Panc1 (cell line): Measurements from ENCODE around the gene SYT9. TPM values are rescaled to one million over a fixed set of nuclear protein-coding genes. Genes with fewer than 3 reads are reported as not detected.

Source experiments
- ATAC-seq: fragments of 200-7000 bp; cut with Tn5 transposase; 2 replicates; pipeline ENCODE4 v1.9.1; 2020; ENCODE audit warnings: mild to moderate bottlenecking, moderate library complexity
- BruUV-seq: library from RNA; stranded (reverse); fragments of 400-500 nt; replicated peaks from 2 replicates; lab custom pipeline; 2021; lab: Mats Ljungman, UMichigan
- CTCF ChIA-PET: fragments of 300-600 bp; sonication (Branson Sonifier 250); formaldehyde crosslinking; loops from one replicate; lab custom pipeline; 2022; ENCODE audit warnings: antibody characterized with exemption; lab: Charles Lee
- POLR2A ChIA-PET: fragments of 300-600 bp; sonication (Branson Sonifier 250); formaldehyde crosslinking; loops from one replicate; lab custom pipeline; 2022; ENCODE audit warnings: antibody characterized with exemption; lab: Charles Lee
- DNase-seq: peaks from one replicate; pipeline ENCODE4 v3.0.0-alpha.2; 2010; ENCODE audit warnings: low read depth, low spot score
- H3K27ac ChIP-seq: 2 replicates; pipeline ENCODE4 v1.5.1; 2011; ENCODE audit warnings: mild to moderate bottlenecking, low read length, inconsistent platforms
- H3K27me3 ChIP-seq: fragments of 200-500 bp; sonication (Bioruptor generic); 2 replicates; pipeline ENCODE4 v1.6.0; 2014; ENCODE audit warnings: low read length, inconsistent platforms; ENCODE audit not compliant: control insufficient read depth, insufficient read depth
- H3K36me3 ChIP-seq: fragments of 200-500 bp; sonication (Bioruptor generic); 2 replicates; pipeline ENCODE4 v1.5.1; 2014; ENCODE audit warnings: inconsistent platforms, mild to moderate bottlenecking, low read length, moderate library complexity; ENCODE audit not compliant: control insufficient read depth, insufficient read depth
- H3K4me1 ChIP-seq: 2 replicates; pipeline ENCODE4 v1.5.1; 2011; ENCODE audit warnings: inconsistent platforms, mild to moderate bottlenecking, low read length, moderate library complexity; ENCODE audit not compliant: control insufficient read depth, insufficient read depth
- H3K4me3 ChIP-seq, 2 experiments: 2 replicates each; pipeline ENCODE4 v1.5.1; 2011 to 2012; ENCODE audit warnings: low read depth in 2 of 2, low read length in 2 of 2, mild to moderate bottlenecking in 2 of 2, inconsistent platforms in 1 of 2, moderate library complexity in 1 of 2
- H3K9me3 ChIP-seq: fragments of 200-500 bp; sonication (Bioruptor generic); 2 replicates; pipeline ENCODE4 v1.5.1; 2014; ENCODE audit warnings: low read depth, mild to moderate bottlenecking, inconsistent platforms, low read length, moderate library complexity; ENCODE audit not compliant: control insufficient read depth, insufficient read depth
- CTCF ChIP-seq: fragments of 450-650 bp; IDR thresholded peaks from 2 replicates; pipeline ENCODE4 v1.5.1; 2017; ENCODE audit warnings: mild to moderate bottlenecking
- POLR2AphosphoS5 ChIP-seq: IDR thresholded peaks from 2 replicates; pipeline ENCODE4 v1.6.1; 2012; ENCODE audit warnings: mild to moderate bottlenecking, low read depth, low read length, moderate library complexity
- SIN3A ChIP-seq: IDR thresholded peaks from 2 replicates; pipeline ENCODE4 v1.6.1; 2012; ENCODE audit warnings: low read depth, mild to moderate bottlenecking, low read length, moderate library complexity, borderline replicate concordance; ENCODE audit not compliant: insufficient read depth
- TCF7L2 ChIP-seq: IDR thresholded peaks from 2 replicates; pipeline ENCODE4 v1.6.1; 2011; ENCODE audit warnings: mild to moderate bottlenecking, low read depth, low read length, inconsistent platforms
- in situ Hi-C: cut with HindIII; loops from 2 replicates; pipeline ENCODE4 v1.10.0; 2016; ENCODE audit warnings: low sequenced_read_pairs, low pct_unique_long_range_greater_than_20kb
- intact Hi-C: fragments of 100-400 bp; cut with micrococcal nuclease; formaldehyde crosslinking; loops from one replicate; pipeline ENCODE4 v1.10.0; 2022; ENCODE audit not compliant: unreplicated experiment
- total RNA-seq: library from RNA; stranded (reverse); gene quantifications from one replicate; pipeline ENCODE4 v1.2.1, GENCODE V29; 2021; ENCODE audit not compliant: unreplicated experiment
- TF ChIP-seq, protein P1 (sequence below), 2 experiments: IDR thresholded peaks; 2 replicates each; pipeline ENCODE4 v1.6.1; 2011 to 2012; ENCODE audit warnings: low read depth in 2 of 2, control low read depth in 1 of 2, low read length in 1 of 2, mild to moderate bottlenecking in 1 of 2, moderate library complexity in 1 of 2; ENCODE audit not compliant: insufficient read depth in 1 of 2

SYT9 gene
- total RNA-seq, 1 experiment from 2014 or later = 3.7 TPM

DNA sequence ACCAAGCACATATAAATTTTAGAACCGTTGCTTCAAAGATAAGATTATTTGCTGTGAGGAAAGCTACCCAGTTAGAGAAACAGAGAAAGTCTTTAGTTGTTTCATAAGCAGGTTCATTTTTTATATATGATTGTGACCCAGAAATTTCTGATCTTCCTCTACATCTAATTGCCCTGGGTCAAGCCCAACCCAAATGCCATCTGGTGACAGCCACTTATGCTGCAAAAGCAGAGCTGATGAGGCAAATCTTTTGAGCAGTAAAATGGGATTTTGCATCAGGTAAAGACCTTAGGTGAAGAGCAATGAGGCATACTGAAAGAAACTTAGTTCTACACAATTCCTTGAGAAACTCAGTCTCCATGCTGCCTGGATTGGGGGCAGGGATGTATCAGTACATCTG, 28.0 kb downstream of the SYT9 start:
- H3K4me3 ChIP-seq = no peak overlapping the region
- H3K27me3 ChIP-seq = no peaks in the 10 kb centered on the region
- H3K27ac ChIP-seq = no peak overlapping the region
- intact Hi-C loops = loop anchor here (2.0 to 10.0 kb wide), 2 partner anchors 135 to 181 kb away; no protein-coding TSS in a partner anchor
- no peaks in the 10 kb centered on the region for H3K36me3 ChIP-seq
- BruUV-seq = no TSS peak
- DNase-seq (no peak), ATAC-seq (no peak)
- no peaks in the 10 kb centered on the region for H3K4me1 ChIP-seq
- CTCF ChIA-PET = no interaction called here
- TF ChIP-seq, protein P1, sequence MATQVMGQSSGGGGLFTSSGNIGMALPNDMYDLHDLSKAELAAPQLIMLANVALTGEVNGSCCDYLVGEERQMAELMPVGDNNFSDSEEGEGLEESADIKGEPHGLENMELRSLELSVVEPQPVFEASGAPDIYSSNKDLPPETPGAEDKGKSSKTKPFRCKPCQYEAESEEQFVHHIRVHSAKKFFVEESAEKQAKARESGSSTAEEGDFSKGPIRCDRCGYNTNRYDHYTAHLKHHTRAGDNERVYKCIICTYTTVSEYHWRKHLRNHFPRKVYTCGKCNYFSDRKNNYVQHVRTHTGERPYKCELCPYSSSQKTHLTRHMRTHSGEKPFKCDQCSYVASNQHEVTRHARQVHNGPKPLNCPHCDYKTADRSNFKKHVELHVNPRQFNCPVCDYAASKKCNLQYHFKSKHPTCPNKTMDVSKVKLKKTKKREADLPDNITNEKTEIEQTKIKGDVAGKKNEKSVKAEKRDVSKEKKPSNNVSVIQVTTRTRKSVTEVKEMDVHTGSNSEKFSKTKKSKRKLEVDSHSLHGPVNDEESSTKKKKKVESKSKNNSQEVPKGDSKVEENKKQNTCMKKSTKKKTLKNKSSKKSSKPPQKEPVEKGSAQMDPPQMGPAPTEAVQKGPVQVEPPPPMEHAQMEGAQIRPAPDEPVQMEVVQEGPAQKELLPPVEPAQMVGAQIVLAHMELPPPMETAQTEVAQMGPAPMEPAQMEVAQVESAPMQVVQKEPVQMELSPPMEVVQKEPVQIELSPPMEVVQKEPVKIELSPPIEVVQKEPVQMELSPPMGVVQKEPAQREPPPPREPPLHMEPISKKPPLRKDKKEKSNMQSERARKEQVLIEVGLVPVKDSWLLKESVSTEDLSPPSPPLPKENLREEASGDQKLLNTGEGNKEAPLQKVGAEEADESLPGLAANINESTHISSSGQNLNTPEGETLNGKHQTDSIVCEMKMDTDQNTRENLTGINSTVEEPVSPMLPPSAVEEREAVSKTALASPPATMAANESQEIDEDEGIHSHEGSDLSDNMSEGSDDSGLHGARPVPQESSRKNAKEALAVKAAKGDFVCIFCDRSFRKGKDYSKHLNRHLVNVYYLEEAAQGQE (IDR thresholded peaks at IDR 0.05; ENCODE audit: insufficient read depth in 1 of 2, low read depth in 2 of 2, low read length in 1 of 2) = no peak
- in situ Hi-C loops = no loop called here
- POLR2A ChIA-PET = no interaction called here
- H3K9me3 ChIP-seq = no peaks in the 10 kb centered on the region

DNA sequence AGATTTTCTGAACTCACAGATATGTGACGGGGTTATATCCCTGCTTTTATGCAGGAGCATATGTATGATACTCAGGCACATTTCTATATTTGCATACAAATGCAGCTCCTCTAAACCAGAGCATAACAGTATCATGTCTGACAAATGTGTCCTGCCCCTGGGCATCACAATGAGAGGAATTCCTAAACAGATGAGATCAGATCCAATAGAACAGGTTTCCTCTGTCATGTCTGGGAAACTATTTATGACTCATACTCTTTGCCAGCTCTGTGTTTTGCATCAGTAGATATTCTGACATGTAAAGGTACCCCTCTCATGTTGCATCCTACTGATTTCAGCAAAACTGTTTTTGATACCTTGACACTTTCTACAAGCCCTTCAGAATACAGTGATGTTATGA, 29.4 kb downstream of the SYT9 start:
- Histone ChIP-seq H3K4me3 (no peak overlapping the region), H3K9me3 (no peaks in the 10 kb centered on the region; the same call in 1 of the 2 replicates), H3K36me3 (no peaks in the 10 kb centered on the region), H3K27ac (no peak overlapping the region), H3K27me3 (no peaks in the 10 kb centered on the region), H3K4me1 (no peaks in the 10 kb centered on the region)
- ChIA-PET POLR2A (no interaction called here), CTCF (no interaction called here)
- DNase-seq (peak; percentile 64), ATAC-seq (peak; percentile 78)
- TF ChIP-seq CTCF (no peak), SIN3A (no peak), POLR2AphosphoS5 (no peak), TCF7L2 (no peak)
- TF ChIP-seq, protein P1 (IDR thresholded peaks at IDR 0.05; ENCODE audit: insufficient read depth in 1 of 2, low read depth in 2 of 2, low read length in 1 of 2) = no peak
- no TSS peak for BruUV-seq
- intact Hi-C loops = no loop called here
- in situ Hi-C loops = no loop called here
